Tibial nerve (tissue), 4 donors: ENCODE results near the gene LRRC8E. TPM values are rescaled to one million over a fixed set of nuclear protein-coding genes. Genes with fewer than 3 reads are reported as not detected.
A peak's percentile ranks its signal among the peaks of the same experiment; 100 is the strongest.
"Not testable (repeated sequence)": the region's sequence is repeated elsewhere in the genome, so short reads cannot be mapped to it uniquely, and the experiment has no call there.

Source experiments
- DNase-seq, 2 donors: peaks; one replicate each; pipeline ENCODE4 v3.0.0-alpha.2; 2019; ENCODE audit warnings: low spot score in 2 of 2
- H3K27ac ChIP-seq, 4 donors: fragments of 200-600 bp; sonication (generic) in 3 of 4; one replicate each; pipeline ENCODE4 v1.5.1; 2017 to 2019; ENCODE audit warnings: mild to moderate bottlenecking in 1 of 4
- H3K27me3 ChIP-seq, 2 donors: fragments of 200-600 bp; sonication (generic) in 1 of 2; one replicate each; pipeline versions ENCODE4 v1.5.1 to v1.6.0; 2017 to 2019
- H3K36me3 ChIP-seq, 3 donors: fragments of 200-600 bp; sonication (generic); one replicate each; pipeline ENCODE4 v1.5.1; 2018 to 2019
- H3K4me1 ChIP-seq, 4 donors: fragments of 200-600 bp; sonication (generic) in 3 of 4; one replicate each; pipeline ENCODE4 v1.5.1; 2017 to 2019
- H3K4me3 ChIP-seq, 4 donors: fragments of 200-600 bp; sonication (generic) in 3 of 4; one replicate each; pipeline ENCODE4 v1.5.1; 2017 to 2019; ENCODE audit warnings: mild to moderate bottlenecking in 1 of 4, moderate library complexity in 1 of 4
- H3K9me3 ChIP-seq, 4 donors: fragments of 200-600 bp; sonication (generic) in 3 of 4; one replicate each; pipeline ENCODE4 v1.5.1; 2017 to 2019
- CTCF ChIP-seq, 5 experiments: fragments of 200-600 bp in 3 of 5; fragments of 450-650 bp in 2 of 5; sonication (generic) in 3 of 5; IDR thresholded peaks; one replicate each; pipeline ENCODE4 v1.5.1; 2016 to 2019; ENCODE audit warnings: antibody characterized with exemption in 5 of 5, mild to moderate bottlenecking in 3 of 5, moderate library complexity in 2 of 5
- EP300 ChIP-seq, 2 donors: sonication (generic); formaldehyde crosslinking; IDR thresholded peaks; one replicate each; pipeline ENCODE4 v1.6.1; 2017; ENCODE audit warnings: antibody characterized with exemption in 2 of 2, mild to moderate bottlenecking in 1 of 2
- POLR2A ChIP-seq, 2 donors: fragments of 450-650 bp; IDR thresholded peaks; one replicate each; pipeline ENCODE4 v1.6.1; 2017; ENCODE audit warnings: antibody characterized with exemption in 2 of 2, mild to moderate bottlenecking in 2 of 2, moderate library complexity in 2 of 2
- WGBS, 2 donors: methylation state at CpG; one replicate each; pipeline ENCODE4 v1.1.5; 2018; 5-methylcytosine and 5-hydroxymethylcytosine counted together
- total RNA-seq, 4 donors: library from RNA; depleted of rRNA; stranded (reverse); fragments of >200 nt; gene quantifications; one replicate each; pipeline ENCODE4 v1.1.0, GENCODE V29; 2016

LRRC8E gene
- total RNA-seq, 4 donors from 2014 or later, result 0.59 to 1.2 TPM; not detected in 2

- no peak overlapping the region for H3K27ac ChIP-seq
- WGBS, 2 donors, result 49 to 50% methylated on average over 19 to 20 of the region's 24 CpGs
- no peak for TF ChIP-seq POLR2A (IDR thresholded peaks at IDR 0.05)
- TF ChIP-seq CTCF (IDR thresholded peaks at IDR 0.05), result no peak
- no peak for TF ChIP-seq EP300 (IDR thresholded peaks at IDR 0.05)
- peaks cover 5 to 38% (median 17%) of the 10 kb centered on the region in 3 donors for H3K36me3 ChIP-seq
- H3K27me3 ChIP-seq, result peaks cover 0 to 48% of the 10 kb centered on the region in 2 donors
- H3K9me3 ChIP-seq, result no peaks in the 10 kb centered on the region
- H3K4me1 ChIP-seq, result peaks cover 0 to 43% (median 19%) of the 10 kb centered on the region in 4 donors
- DNase-seq, result no peak
- H3K4me3 ChIP-seq, result no peak overlapping the region
These were observed 27.2 kb downstream of the LRRC8E start for GRCh38 chr19:7915250-7916102.

DNA sequence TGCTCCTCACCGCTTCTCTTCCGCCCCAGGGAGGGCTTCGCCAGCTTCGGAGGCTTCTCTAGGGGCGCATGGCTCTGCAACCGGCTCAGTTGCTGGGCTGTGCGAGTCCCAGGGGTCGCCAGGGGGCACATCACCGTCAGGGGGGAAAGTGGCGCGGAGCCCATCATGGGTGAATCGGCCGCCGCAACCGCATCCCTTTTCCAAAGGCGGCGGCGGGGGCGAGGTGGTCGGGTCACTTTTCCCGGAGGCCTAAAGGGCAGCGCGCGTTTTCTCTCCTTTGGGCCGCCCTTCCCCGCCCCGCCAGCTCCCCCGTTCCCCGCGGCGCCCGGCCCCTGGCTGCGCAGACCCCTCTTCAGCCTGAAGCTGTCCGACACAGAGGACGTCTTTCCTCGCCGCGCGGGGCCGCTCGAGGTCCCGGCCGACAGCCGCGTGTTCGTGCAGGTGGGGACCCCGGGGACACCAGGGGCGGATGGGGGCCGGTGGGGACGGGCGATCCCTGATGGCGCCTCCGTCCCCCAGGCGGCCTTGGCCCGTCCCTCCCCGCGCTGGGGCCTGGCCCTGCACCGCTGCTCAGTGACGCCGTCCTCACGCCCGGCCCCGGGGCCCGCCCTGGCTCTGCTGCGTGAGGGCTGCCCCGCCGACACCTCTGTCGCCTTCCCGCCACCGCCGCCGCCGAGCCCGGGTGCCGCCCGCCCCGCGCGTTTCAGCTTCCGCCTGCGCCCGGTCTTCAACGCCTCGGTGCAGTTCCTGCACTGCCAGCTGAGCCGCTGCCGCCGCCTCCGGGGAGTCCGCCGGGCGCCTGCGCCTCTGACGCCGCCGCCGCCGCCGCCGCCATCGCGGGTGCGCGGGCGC is 28.0 kb downstream of the LRRC8E start:
- 0 to 1% methylated on average over 25 to 76 of the region's 104 CpGs for WGBS, 2 donors
- no peak for DNase-seq
- no peak for TF ChIP-seq CTCF (IDR thresholded peaks at IDR 0.05)
- no peak for TF ChIP-seq POLR2A (IDR thresholded peaks at IDR 0.05)
- TF ChIP-seq EP300 (IDR thresholded peaks at IDR 0.05), result no peak
- Histone ChIP-seq H3K27ac (no peak overlapping the region), H3K36me3 (peaks cover 0 to 29% (median 8%) of the 10 kb centered on the region in 3 donors), H3K4me1 (peaks cover 0 to 50% (median 21%) of the 10 kb centered on the region in 4 donors), H3K9me3 (no peaks in the 10 kb centered on the region), H3K4me3 (peak overlapping the region in 1 of 4 donors; percentile 35), H3K27me3 (peaks cover 0 to 48% of the 10 kb centered on the region in 2 donors)

DNA sequence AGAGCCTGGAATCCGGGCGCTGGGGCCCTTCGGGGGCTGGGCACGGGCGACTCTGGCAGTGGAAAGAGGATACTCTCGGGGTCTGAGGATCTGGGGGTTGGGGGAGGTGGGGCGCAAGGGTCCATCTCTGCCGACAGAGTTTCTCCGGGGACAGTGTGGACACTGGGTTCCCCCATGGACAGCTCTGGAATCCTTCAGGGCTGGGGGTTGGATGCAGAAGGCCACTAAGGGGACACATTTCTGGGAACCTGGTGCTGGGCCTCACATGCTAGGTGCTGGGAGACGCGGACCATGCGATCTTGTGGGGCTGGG is 28.6 kb downstream of the LRRC8E start:
- Histone ChIP-seq H3K27ac (no peak overlapping the region), H3K4me1 (peaks cover 0 to 55% (median 27%) of the 10 kb centered on the region in 4 donors), H3K9me3 (no peaks in the 10 kb centered on the region), H3K4me3 (peak overlapping the region in 1 of 4 donors; percentile 35), H3K36me3 (peaks cover 0 to 26% (median 5%) of the 10 kb centered on the region in 3 donors), H3K27me3 (peaks cover 0 to 48% of the 10 kb centered on the region in 2 donors)
- no peak for TF ChIP-seq CTCF (IDR thresholded peaks at IDR 0.05)
- TF ChIP-seq POLR2A (IDR thresholded peaks at IDR 0.05), result no peak
- TF ChIP-seq EP300 (IDR thresholded peaks at IDR 0.05), result no peak
- DNase-seq, result no peak
- WGBS, 2 donors, result 5 to 12% methylated on average over 4 to 11 of the region's 12 CpGs

- Histone ChIP-seq H3K4me1 (peaks cover 0 to 61% (median 29%) of the 10 kb centered on the region in 4 donors), H3K4me3 (peak overlapping the region in 2 of 4 donors; percentile 18 to 25), H3K27ac (no peak overlapping the region), H3K27me3 (peaks cover 0 to 48% of the 10 kb centered on the region in 2 donors), H3K9me3 (no peaks in the 10 kb centered on the region), H3K36me3 (peaks cover 0 to 26% (median 0%) of the 10 kb centered on the region in 3 donors)
- TF ChIP-seq POLR2A (IDR thresholded peaks at IDR 0.05) (no peak), CTCF (IDR thresholded peaks at IDR 0.05) (peak; percentile 14 to 43 (median 30)), EP300 (IDR thresholded peaks at IDR 0.05) (no peak)
- DNase-seq, result no peak
- 1 to 2% methylated on average over 25 to 43 of the region's 71 CpGs for WGBS, 2 donors
These were observed 29.2 kb downstream of the LRRC8E start for GRCh38 chr19:7917267-7918061.

DNA sequence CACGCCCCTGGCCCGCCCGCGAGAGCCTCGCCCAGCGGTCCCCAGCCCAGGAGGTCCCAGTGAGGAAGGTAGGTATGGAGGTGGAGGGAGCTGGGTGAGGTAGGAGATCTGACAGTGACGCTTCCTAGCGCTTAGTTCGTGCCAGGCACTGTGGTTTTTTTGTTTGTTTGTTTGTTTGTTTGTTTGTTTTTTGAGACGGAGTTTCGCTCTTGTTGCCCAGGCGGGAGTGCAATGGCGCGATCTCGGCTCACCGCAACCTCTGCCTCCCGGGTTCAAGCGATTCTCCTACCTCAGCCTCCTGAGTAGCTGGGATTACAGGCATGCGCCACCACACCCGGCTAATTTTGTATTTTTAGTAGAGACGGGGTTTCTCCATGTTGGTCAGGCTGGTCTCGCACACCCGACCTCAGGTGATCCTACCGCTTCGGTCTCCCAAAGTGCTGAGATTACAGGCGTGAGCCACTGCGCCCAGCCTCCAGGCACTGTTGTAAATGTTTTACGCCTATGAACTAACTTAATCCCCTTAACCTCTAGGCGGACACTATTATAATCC is 29.8 kb downstream of the LRRC8E start:
- H3K9me3 ChIP-seq, DNase-seq, H3K27ac ChIP-seq: not testable (repeated sequence)
- peaks cover 0 to 65% (median 29%) of the 10 kb centered on the region in 4 donors for H3K4me1 ChIP-seq
- peaks cover 0 to 48% of the 10 kb centered on the region in 2 donors for H3K27me3 ChIP-seq
- peaks cover 0 to 26% (median 0%) of the 10 kb centered on the region in 3 donors for H3K36me3 ChIP-seq
- WGBS, 2 donors, result 36 to 37% methylated on average over 28 to 29 of the region's 29 CpGs
- peak overlapping the region in 2 of 4 donors; percentile 18 to 25 for H3K4me3 ChIP-seq
